Kasumi-1 (cell line): Measurements from ENCODE around the gene ARMH4.

ENCODE experiments used
- DNase-seq, 2 experiments: peaks; one replicate each; lab custom pipeline; 2025; lab: John Stamatoyannopoulos, UW

Gene ARMH4

GRCh38 chr14:58152014-58152857 is at the start of gene ARMH4:
TSS of gene ARMH4 (minus strand) at chr14:58152213. CDS start at chr14:58139358, 12,855 bp downstream.
- peak; percentile 66 to 71 for DNase-seq

- DNase-seq: peak in 1 of 2 experiments; percentile 25
Measured at GRCh38 chr14:58200846-58201245, 48.8 kb upstream of the ARMH4 start.

- peak in 1 of 2 experiments; percentile 21 for DNase-seq
Measured at GRCh38 chr14:58200480-58200841, 48.4 kb upstream of the ARMH4 start.

- DNase-seq: peak; percentile 71 to 76
Measured at GRCh38 chr14:58199726-58200479, 47.9 kb upstream of the ARMH4 start, which contains the start of gene ACTR10. TSS of gene ACTR10 (plus strand) at chr14:58200149. CDS start at chr14:58200218, 69 bp downstream.

- no peak for DNase-seq
Measured at GRCh38 chr14:58198086-58198485, 46.1 kb upstream of the ARMH4 start.

GRCh38 chr14:58196198-58196597 is 44.2 kb upstream of the ARMH4 start:
- DNase-seq: no peak

GRCh38 chr14:58193542-58193941 is 41.5 kb upstream of the ARMH4 start:
- no peak for DNase-seq

GRCh38 chr14:58191763-58192601 is 40.0 kb upstream of the ARMH4 start:
- no peak for DNase-seq

GRCh38 chr14:58189176-58189575 is 37.2 kb upstream of the ARMH4 start:
- DNase-seq: no peak

- no peak for DNase-seq
Measured at GRCh38 chr14:58177125-58177524, 25.1 kb upstream of the ARMH4 start.

GRCh38 chr14:58171090-58171489 is 19.1 kb upstream of the ARMH4 start:
- peak; percentile 87 to 92 for DNase-seq

- no peak for DNase-seq
Measured at GRCh38 chr14:58167891-58168290, 15.9 kb upstream of the ARMH4 start.

GRCh38 chr14:58167057-58167456 is 15.0 kb upstream of the ARMH4 start:
- no peak for DNase-seq

- peak; percentile 74 to 84 for DNase-seq
Measured at GRCh38 chr14:58166005-58166983, 14.3 kb upstream of the ARMH4 start.

- no peak for DNase-seq
Measured at GRCh38 chr14:58160561-58160960, 8.5 kb upstream of the ARMH4 start.

- DNase-seq: no peak
Measured at GRCh38 chr14:58151133-58152013, 640 bp downstream of the ARMH4 start.

- no peak for DNase-seq
Measured at GRCh38 chr14:58150243-58150805, 1.7 kb downstream of the ARMH4 start.

GRCh38 chr14:58149196-58149595 is 2.8 kb downstream of the ARMH4 start:
- no peak for DNase-seq

GRCh38 chr14:58146399-58146798 is 5.6 kb downstream of the ARMH4 start:
- no peak for DNase-seq

- no peak for DNase-seq
Measured at GRCh38 chr14:58145936-58146335, 6.1 kb downstream of the ARMH4 start.
